Measurements from ENCODE around the gene PCDHA8. TPM values are rescaled to one million over a fixed set of nuclear protein-coding genes. Genes with fewer than 3 reads are reported as not detected.
"Not testable (repeated sequence)": the region's sequence is repeated elsewhere in the genome, so short reads cannot be mapped to it uniquely, and the experiment has no call there.

Gene PCDHA8
- total RNA-seq, 4 donors from 2014 or later = 0.79 to 1.2 TPM; not detected in 2

- peaks cover 9 to 42% of the 10 kb centered on the region in 2 donors for H3K9me3 ChIP-seq
- intact Hi-C loops (cut with DNase I; ENCODE audit: low total_unique reads) (no loop called here), in situ Hi-C loops (cut with MboI; ENCODE audit: low pct_ligation_motif_present in 1 of 4, low pct_unique_long_range_greater_than_20kb in 1 of 4, low sequenced_read_pairs in 3 of 4) (no loop called here)
- H3K27ac ChIP-seq = no peak overlapping the region
- DNase-seq = no peak
- H3K4me3 ChIP-seq = no peak overlapping the region
- TF ChIP-seq POLR2AphosphoS5 (IDR thresholded peaks at IDR 0.05) (no peak), CTCF (IDR thresholded peaks at IDR 0.05) (no peak), POLR2A (IDR thresholded peaks at IDR 0.05) (no peak), EP300 (IDR thresholded peaks at IDR 0.05; ENCODE audit: low read depth) (no peak)
- H3K27me3 ChIP-seq = peaks cover 22% of the 10 kb centered on the region
- H3K36me3 ChIP-seq = no peaks in the 10 kb centered on the region
- H3K4me1 ChIP-seq = no peaks in the 10 kb centered on the region
- 80 to 84% methylated on average over 9 to 80 of the region's 103 CpGs for WGBS, 2 donors (ENCODE audit: low coverage in 1 of 2)
Measured at GRCh38 chr5:140835622-140836510, 5.1 kb upstream of the PCDHA8 start.

GRCh38 chr5:140842798-140843733 lies 2.1 kb downstream of the PCDHA8 start:
- H3K4me1 ChIP-seq = no peaks in the 10 kb centered on the region
- intact Hi-C loops (cut with DNase I; ENCODE audit: low total_unique reads) = no loop called here
- peaks cover 5 to 31% of the 10 kb centered on the region in 2 donors for H3K9me3 ChIP-seq
- H3K27me3 ChIP-seq = peaks cover 22% of the 10 kb centered on the region
- no peak overlapping the region for H3K27ac ChIP-seq
- in situ Hi-C loops (cut with MboI; ENCODE audit: low pct_ligation_motif_present in 1 of 4, low pct_unique_long_range_greater_than_20kb in 1 of 4, low sequenced_read_pairs in 3 of 4) = no loop called here
- H3K36me3 ChIP-seq = no peaks in the 10 kb centered on the region
- TF ChIP-seq POLR2A (IDR thresholded peaks at IDR 0.05) (no peak), CTCF (IDR thresholded peaks at IDR 0.05) (no peak), EP300 (IDR thresholded peaks at IDR 0.05; ENCODE audit: low read depth) (no peak), POLR2AphosphoS5 (IDR thresholded peaks at IDR 0.05) (no peak)
- DNase-seq = no peak
- no peak overlapping the region for H3K4me3 ChIP-seq
- 83% methylated on average over 87 of the region's 87 CpGs; no CpG with 5 or more reads in 1 of the 2 donors for WGBS, 2 donors (ENCODE audit: low coverage in 1 of 2)

GRCh38 chr5:140848139-140849102 lies 7.4 kb downstream of the PCDHA8 start, which contains the start of gene PCDHA9:
Gene PCDHA9 (plus strand): TSS chr5:140848382. CDS start chr5:140848496, 114 bp downstream.
- H3K4me1 ChIP-seq; DNase-seq; H3K36me3 ChIP-seq; H3K4me3 ChIP-seq; intact Hi-C loops (cut with DNase I; ENCODE audit: low total_unique reads); in situ Hi-C loops (cut with MboI; ENCODE audit: low pct_ligation_motif_present in 1 of 4, low pct_unique_long_range_greater_than_20kb in 1 of 4, low sequenced_read_pairs in 3 of 4); H3K27ac ChIP-seq: not testable (repeated sequence)
- H3K9me3 ChIP-seq = peaks cover 10 to 27% of the 10 kb centered on the region in 2 donors
- peaks cover 26% of the 10 kb centered on the region for H3K27me3 ChIP-seq
- 48 to 63% methylated on average over 8 to 27 of the region's 48 CpGs for WGBS, 2 donors (ENCODE audit: low coverage in 1 of 2)

GRCh38 chr5:140849831-140850634 lies 9.0 kb downstream of the PCDHA8 start:
- H3K27ac ChIP-seq; in situ Hi-C loops (cut with MboI; ENCODE audit: low pct_ligation_motif_present in 1 of 4, low pct_unique_long_range_greater_than_20kb in 1 of 4, low sequenced_read_pairs in 3 of 4); H3K4me1 ChIP-seq; intact Hi-C loops (cut with DNase I; ENCODE audit: low total_unique reads); DNase-seq; H3K36me3 ChIP-seq; H3K4me3 ChIP-seq: not testable (repeated sequence)
- peaks cover 26% of the 10 kb centered on the region for H3K27me3 ChIP-seq
- 78% methylated on average over 98 of the region's 101 CpGs; no CpG with 5 or more reads in 1 of the 2 donors for WGBS, 2 donors (ENCODE audit: low coverage in 1 of 2)
- H3K9me3 ChIP-seq = peaks cover 6 to 31% of the 10 kb centered on the region in 2 donors

All from transverse colon (tissue), 4 donors.